ENCODE results near the gene ATF7.

Gene ATF7

GRCh38 chr12:53564278-53564677 lies 61.9 kb downstream of the ATF7 start:
- DNase-seq (ENCODE audit: extremely low read depth, low read depth) = no peak
- no peak for TF ChIP-seq CTCF (IDR thresholded peaks at IDR 0.05; ENCODE audit: low read depth, low read length)

GRCh38 chr12:53563452-53564028 lies 62.6 kb downstream of the ATF7 start:
- no peak for DNase-seq (ENCODE audit: extremely low read depth, low read depth)
- TF ChIP-seq CTCF (IDR thresholded peaks at IDR 0.05; ENCODE audit: low read depth, low read length) = no peak

DNA sequence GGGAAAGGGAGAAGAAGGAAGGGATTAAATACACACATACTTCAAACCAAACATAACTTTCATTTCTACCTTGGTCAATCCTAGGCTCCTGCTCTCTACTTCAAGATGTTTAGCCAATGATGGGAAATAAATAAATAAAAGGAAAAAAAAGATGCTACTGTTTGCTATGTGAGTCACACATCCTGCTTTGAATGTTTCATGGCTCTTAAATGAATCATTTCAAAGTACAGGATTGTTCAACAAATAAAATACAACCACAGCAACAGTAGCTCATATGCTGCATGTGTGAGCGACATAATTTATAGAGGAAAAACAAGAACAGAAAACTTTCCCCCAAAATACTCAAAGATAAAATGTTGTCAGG lies 64.6 kb downstream of the ATF7 start:
- DNase-seq (ENCODE audit: extremely low read depth, low read depth) = no peak
- TF ChIP-seq CTCF (IDR thresholded peaks at IDR 0.05; ENCODE audit: low read depth, low read length) = no peak

GRCh38 chr12:53560912-53561589 lies 65.1 kb downstream of the ATF7 start:
- TF ChIP-seq CTCF (IDR thresholded peaks at IDR 0.05; ENCODE audit: low read depth, low read length) = no peak
- no peak for DNase-seq (ENCODE audit: extremely low read depth, low read depth)

DNA sequence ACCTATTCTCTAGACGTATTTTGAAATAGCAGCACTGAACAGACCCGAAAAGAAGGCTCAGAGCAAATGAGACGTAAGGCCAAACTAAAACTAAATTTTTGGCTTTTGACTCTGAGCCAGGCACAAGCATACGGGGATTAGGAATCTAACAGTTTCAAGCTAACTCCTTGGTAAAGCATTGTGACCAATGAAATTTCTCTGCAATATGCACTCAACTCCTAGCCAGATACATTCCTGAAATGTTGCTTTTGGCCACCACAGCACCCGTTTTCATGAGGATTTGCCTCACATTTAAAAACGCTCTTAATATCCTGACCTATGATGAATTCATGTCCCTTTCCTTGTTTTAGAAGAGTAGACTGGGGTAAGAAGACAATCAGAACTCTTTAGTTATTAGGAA lies 65.8 kb downstream of the ATF7 start:
- no peak for DNase-seq (ENCODE audit: extremely low read depth, low read depth)

DNA sequence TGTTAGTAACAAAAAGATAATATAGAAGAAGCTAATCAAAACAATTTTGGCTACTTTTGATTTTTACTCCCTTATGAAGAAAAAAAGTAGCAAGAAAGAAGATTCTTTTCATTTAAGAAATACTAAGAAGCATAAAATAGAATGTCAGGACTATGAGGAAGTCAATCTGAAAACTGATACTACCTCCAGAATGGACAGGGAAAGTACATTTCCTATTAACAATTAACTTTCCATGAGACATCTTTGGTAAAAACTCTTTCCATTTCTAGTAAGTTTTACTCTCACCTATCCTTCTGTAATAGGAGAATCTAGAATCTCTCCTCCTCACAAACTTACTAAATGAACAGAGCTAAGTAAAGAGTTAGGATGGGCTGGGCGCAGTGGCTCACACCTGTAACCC lies 67.6 kb downstream of the ATF7 start:
- TF ChIP-seq CTCF (IDR thresholded peaks at IDR 0.05; ENCODE audit: low read depth, low read length) = no peak
- DNase-seq (ENCODE audit: extremely low read depth, low read depth) = no peak

More for the DNA sequence above, 65.8 kb downstream of the ATF7 start:
- TF ChIP-seq CTCF (IDR thresholded peaks at IDR 0.05; ENCODE audit: low read depth, low read length) = no peak

- no peak for DNase-seq (ENCODE audit: extremely low read depth, low read depth)
- no peak for TF ChIP-seq CTCF (IDR thresholded peaks at IDR 0.05; ENCODE audit: low read depth, low read length)
Measured at GRCh38 chr12:53552361-53553327, 73.5 kb downstream of the ATF7 start.

All from AG09319 (cell line).